HG02943 (cell line): ENCODE results near the gene NTNG2.
"Not testable (repeated sequence)": the region's sequence is repeated elsewhere in the genome, so short reads cannot be mapped to it uniquely, and the experiment has no call there.

Experiments used
- ATAC-seq: cut with Tn5 transposase; IDR thresholded peaks from one replicate; pipeline ENCODE4 v1.9.1; 2021; ENCODE audit warnings: mild to moderate bottlenecking, low read depth, moderate library complexity; ENCODE audit not compliant: unreplicated experiment

NTNG2 gene, protein sequence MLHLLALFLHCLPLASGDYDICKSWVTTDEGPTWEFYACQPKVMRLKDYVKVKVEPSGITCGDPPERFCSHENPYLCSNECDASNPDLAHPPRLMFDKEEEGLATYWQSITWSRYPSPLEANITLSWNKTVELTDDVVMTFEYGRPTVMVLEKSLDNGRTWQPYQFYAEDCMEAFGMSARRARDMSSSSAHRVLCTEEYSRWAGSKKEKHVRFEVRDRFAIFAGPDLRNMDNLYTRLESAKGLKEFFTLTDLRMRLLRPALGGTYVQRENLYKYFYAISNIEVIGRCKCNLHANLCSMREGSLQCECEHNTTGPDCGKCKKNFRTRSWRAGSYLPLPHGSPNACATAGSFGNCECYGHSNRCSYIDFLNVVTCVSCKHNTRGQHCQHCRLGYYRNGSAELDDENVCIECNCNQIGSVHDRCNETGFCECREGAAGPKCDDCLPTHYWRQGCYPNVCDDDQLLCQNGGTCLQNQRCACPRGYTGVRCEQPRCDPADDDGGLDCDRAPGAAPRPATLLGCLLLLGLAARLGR

DNA sequence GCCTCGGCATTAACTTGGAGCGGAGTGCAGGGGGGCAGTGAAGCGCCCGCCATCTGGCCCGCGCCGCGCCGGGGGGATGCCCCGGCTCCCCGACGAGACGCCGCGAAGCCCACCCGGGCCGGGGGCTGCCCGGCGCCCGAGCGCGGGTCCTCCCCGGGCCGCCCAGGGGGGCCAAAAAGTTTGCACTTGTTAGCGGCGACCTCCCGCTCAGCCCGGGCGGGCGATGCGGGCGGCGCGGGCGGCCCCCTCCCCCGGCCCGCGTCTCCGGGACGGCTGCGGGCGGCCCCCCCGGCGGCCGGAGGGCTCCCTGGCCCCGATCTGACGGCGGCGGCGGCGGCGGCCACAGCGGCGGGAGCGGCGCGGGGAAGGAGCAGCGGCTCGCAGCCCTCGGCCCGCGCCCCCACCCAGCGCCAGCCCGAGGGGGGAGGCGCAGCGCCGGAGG, at the start of gene NTNG2:
Gene NTNG2 (plus strand): TSS at position 316 of the 442 bp plus-strand sequence. CDS start 4,774 bp downstream, outside the sequence.
- no peak for ATAC-seq

DNA sequence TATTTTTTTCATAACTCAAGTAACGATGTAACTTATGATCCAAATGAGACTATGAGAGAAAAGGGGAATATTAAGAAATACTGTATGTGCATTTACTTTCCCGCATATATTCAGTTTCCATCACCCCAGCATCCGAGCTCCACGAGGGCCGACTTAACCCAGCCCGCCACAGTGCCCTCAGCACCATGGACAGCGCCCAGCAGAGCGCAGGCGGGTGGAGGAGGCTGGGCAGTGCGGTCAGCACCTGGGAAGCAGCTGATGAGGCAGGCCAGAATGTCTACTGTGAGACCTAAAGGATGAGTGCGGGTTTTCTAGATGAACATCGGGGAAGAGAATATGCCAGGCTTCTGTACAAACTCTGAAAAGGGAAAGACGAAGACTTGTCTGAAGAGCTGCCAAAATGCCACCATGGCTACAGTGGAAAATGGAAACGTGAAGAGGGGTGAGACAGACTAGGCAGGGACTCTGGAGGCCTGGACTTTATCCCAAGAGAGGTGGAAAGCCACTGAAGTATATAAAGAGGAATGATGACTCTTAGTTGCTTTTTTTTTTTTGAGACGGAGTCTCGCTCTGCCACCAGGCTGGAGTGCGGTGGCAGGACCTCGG, 47.7 kb upstream of the NTNG2 start:
- ATAC-seq: no peak

DNA sequence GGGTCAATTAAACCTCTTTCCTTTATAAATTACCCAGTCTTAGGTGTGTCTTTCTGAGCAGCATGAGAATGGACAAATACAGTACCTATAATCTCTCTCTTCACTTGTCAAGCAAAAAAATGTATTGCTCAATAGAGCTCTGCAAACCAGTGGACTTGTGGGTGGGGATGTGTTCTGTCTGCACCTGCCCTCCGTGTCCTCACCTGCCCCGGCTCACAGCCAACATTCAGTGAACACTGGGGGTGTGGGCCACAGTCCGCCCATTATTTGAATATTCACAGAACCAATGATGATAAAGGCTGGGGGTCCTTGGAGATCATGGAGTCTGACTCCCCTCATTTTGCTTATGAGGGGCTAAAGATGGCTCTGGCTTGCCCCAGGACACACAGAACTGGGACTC, 45.3 kb upstream of the NTNG2 start:
- no peak for ATAC-seq

DNA sequence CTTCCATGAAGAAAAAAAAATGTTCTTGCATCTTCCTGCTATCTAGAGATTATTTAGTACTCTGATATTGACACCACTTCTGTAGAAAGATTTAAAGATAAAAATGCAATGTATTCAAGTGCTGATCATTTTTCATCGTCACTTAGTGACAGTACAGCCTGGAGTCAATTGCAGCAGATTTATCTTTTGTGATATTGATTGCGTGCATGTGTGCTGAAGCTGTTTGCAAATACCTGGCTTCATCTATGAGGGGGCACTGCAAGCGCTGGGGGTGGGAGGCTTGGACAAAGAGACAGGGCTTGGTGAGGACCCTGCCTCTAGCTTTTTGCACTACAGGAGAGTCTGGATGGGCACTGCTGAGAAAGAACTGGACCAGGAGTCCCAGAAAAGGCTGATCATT, 44.2 kb upstream of the NTNG2 start:
- no peak for ATAC-seq

DNA sequence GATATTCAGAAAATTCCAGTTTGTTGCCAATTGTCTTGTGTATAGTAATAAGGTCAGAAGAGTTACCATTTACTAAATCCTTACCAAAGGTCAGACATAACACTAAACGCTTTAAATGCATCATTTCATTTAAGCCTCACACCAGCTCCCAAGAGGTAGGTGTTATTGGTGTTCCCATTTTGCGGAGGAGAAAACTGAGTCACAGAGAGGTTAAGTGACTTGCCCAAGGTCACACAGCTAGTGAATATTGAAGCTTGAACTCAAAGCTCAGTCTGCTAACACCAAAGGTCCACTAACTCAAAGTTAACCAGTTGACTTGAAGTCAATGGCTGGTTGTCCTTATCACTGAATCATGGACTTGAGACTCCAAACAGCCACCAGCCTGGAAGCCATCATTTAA, 40.8 kb upstream of the NTNG2 start:
- ATAC-seq: no peak

DNA sequence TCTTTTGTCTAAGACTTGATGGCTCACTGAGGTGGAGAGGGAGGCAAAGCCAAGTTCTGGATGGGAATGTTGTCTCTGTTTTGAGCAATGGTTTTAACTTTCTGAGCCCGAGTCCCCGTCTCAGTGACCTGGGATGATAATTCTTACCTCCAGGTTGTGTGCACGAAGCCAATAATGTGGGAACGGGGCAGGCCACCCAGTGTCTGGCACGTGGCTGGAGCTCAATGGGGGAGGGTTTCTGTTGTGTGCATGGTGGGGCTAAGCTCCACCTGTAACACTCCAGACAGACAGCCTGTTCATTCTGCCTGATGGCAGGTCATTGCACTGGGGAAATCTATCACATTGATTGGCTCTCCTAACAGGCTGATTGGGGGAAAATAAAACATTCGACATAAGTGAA, 37.1 kb upstream of the NTNG2 start:
- no peak for ATAC-seq

DNA sequence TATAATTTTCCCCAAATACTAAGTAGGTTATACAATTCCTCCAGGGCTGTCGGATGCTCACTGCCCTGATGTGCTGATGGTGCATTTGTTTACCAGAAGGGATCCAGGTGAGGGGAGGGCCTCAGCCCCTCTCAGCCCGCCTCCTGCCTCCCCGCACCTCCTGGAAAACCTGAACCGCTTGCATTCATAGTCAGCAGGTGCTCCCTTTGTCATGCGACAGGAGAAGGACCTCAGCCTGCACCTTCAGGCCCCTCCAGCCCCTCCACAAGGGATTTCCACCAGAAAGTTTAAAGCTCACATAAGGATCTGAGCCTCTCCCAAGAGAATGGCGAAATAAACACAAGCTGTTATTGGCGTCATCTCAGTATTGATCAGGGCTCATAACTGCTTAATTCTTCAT, 36.5 kb upstream of the NTNG2 start:
- ATAC-seq: no peak

DNA sequence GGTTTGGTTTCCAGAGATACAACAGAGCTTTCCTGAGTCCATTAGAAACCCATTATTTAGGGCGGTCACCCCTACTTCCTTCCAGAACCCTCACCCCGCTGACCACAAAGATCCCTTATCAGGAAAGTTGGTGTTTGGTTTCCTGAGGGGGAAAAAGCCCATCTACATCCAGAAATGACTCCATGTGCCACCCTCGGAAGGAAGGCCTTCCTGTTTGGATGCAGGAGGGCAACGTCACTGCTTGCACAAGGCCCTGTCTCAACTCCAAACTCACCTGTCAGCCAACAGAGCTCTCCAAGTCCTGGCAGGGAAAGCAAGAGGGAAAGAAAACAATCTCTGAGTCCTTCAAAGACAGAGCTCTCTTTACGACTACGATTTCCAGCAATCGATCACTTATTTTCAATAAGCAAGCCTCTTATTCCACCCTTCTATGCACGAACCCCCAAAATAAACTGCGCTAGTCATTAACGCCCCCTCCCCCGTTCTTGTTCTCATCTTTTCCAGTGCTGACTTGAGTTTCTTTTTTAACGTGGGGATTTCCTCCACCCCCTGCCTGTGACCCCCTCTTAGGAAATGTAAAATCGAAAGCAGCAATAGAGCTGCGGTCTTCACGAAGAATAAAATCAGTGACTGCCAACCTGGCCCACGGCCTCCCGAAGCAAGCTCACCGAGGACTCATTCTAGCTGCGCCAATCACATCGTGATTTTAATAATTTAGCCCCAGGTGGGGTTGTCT, 35.7 kb upstream of the NTNG2 start:
- no peak for ATAC-seq

DNA sequence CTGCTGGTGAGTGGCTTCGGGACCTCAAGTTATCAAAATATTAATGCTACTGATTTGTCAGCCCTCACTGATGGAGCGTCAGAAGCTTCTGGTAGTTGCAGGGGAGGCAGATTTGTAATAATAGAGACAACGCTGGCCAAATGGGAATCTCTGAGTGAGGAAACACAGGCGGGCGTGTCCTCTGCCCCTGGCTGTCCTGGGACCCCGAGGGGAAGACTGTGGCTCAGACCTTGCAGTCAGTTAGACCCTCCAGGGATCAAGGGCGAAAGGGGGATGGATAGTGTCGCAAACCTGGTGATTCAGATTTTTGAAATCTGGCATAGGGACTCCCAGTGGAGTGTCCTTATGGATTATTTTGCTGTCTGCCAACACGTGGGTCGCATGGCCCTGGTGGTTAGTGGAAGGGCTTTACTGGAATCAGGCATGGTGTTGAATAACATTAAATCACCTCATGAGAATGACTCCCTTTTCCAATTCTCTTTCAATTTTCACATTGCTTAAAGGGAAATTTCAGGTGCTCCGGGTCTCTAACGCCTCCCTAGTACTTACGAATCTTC, 35.1 kb upstream of the NTNG2 start:
- ATAC-seq: no peak

DNA sequence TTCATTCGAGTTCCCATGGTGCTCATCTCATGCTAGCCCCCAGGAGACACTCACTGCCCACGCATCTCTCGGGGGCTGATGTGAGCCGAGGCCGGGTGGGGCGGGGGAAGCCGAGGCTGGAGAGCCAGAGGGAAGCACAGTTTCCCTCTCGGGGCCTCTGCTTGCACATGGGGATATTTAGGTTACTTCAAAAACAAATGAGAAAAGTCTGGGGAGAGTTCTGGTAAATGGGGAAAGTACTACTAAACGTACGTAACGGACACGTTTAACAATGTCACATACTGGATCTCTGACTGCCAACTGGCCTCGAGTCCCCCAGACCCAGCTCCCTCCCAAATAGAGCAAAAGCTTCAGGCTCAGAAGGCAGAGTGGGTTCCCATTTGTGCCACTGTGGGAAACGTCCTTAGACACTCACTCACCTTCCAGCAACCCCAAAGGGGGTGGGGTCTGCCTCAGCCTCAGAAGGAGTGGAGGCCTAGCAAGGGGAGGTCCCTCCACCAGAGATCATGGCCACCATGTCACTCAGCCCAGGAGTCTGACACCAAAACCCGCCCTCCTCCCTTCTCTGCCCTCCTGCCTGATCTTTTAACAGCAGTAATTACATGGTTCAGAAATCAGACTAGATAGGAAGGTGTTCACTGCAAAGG, 33.8 kb upstream of the NTNG2 start:
- no peak for ATAC-seq

DNA sequence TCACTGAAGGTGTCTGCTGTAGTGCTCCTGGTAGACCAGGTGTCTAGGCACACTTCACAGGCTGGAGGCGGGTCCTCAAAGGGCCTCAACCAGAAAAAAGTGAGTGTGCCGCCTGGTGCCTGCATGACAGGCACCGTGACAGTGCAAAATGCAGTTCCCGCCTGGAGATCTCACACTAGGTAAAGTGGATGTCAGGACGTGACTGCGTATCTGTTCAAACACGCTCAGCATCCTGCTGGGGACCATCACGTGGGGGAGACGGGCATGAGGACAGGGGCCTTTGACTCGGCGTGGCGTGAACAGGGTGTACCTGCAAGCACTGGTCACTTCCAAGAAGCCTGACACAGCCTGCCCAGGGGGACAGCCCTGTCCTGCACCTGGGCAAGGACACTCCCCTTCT, 32.3 kb upstream of the NTNG2 start:
- no peak for ATAC-seq

DNA sequence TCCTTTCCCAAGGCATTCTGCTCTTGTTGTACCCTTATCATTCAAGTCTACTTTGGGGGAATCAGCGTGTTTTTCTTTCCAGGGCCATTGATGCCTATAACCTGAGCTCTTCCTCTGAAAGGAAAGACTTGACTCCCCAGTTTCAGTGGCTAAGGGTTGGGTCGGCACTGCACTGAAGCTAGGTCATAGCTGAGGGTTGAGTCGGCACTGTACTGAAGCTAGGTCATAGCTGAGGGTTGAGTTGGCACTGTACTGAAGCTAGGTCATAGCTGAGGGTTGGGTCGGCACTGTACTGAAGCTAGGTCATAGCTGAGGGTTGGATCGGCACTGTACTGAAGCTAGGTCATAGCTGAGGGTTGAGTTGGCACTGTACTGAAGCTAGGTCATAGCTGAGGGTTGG, 27.8 kb upstream of the NTNG2 start:
- ATAC-seq: not testable (repeated sequence)

DNA sequence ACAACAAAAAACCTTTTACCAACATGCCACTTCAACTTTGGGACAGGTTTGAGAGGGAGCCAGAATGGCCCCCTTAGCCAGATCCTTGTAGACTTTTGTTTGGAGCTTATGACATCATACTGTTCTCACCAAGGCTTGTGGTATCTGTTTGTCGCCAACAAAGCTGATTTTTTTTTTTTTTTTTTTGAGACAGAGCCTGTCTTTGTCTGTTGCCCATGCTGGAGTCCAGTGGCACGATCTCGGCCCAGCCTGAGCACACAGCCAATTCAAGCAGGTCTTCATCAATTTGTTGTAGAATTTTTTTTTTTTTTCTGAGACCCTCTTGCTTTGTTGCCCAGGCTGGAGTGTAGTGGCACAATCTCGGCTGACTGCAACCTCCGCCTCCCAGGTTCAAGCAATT, 26.4 kb upstream of the NTNG2 start:
- ATAC-seq: no peak

DNA sequence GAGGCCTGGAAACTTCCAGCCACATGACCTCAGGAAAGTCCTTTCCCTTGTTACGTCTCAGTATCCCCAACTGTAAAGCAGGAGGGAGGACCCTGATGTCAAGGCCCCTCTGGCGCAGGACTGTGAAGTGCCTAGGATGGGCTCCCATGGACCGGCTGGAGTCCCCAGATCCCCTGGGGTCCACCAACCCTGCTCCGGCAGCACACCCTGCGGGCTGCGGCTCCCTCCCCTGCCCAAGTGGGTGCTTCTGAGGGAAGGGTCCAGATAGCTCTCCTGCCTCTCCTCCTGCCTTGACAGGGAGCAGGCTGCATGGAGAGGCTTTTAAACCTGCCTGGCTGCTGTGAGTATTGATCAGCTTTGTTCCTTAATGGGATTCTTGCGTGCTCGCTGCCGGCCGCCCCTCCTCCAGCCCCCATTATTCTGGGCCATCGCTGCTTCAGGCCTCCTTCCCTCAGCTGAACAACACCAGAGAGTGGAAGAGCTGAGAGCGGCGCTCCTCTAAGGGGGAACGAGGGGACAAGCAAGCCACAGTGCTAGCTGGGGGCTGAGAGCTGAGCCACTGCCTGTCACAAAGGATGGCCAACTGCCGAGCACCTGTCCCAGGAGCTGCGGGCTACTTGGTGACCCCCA, 25.6 kb upstream of the NTNG2 start:
- no peak for ATAC-seq

DNA sequence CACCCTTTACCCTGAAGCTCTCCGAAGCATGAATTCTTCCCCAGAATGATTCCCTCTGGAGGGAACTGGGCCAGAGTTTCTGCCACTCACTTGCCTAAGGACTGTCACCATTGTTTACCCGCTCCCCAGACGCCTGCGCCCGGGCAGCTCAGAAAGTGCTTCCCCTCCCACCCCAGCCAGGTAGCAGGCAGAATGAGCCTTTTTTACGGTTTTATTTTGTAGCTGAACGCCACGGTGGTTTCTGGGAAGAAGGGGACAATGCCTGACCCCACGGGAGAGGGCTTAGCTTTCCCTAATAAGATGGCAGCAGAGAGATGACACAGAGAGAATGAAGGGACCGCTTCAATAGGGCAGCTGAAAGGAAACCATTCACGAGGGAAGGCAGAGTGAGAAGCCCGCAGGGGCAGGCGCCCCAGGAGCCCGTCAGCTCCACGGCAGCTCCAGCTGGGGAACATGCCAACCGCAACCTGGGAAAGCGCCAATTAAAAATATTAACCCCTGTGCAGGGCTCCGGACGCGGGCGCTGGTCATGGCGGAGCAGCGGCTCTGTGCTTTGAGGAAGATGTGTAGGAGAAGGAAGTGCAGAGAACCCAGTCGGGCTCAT, 20.4 kb upstream of the NTNG2 start:
- ATAC-seq: no peak

DNA sequence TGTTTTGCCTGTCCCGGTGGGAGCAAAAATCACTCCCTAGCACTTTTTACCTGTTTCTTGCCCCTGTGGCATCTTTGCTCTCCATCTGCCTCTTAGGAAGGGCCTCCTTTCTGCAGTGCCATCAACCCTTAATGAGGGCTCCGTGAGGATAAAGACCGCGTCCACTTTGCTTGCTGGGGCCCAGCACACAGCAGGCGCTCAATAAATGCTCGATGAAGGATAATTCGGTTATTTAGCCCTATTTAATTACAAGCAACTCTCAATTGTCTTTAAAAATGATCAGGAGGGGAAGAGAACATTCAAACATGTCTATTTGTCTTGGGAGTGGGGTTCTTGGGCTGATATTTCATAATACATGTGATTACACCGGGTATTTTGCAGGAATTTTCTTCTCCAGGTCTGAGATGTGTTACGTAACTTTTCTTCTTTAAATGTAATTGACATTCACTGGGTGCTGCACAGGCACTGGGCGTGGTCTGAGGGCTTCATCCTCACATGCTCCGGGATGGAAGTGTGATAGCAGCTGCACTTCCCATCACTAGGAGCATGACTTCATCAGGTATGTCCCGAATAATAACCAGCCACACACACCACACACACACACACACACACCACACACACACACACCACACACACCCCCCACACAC, 19.8 kb upstream of the NTNG2 start:
- ATAC-seq: no peak

DNA sequence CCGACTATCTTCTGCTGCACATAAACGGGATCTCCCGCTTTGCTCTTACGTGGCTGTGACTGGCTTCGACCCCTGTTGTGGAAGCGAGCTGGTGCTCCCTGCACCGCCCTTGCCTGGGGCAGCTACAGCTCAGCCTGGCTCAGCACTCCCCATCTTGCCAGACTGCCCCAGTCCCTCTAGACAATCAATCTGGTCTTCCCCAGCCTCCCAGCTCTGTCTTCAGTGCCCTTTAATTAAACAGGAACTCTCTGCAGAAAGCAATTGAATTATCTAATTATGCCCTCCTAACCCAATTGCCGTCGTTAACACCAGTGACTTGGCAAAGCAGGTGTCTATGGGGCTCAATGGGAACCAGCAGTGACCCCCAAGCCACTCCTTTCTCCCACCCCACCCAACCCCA, 18.9 kb upstream of the NTNG2 start:
- no peak for ATAC-seq

DNA sequence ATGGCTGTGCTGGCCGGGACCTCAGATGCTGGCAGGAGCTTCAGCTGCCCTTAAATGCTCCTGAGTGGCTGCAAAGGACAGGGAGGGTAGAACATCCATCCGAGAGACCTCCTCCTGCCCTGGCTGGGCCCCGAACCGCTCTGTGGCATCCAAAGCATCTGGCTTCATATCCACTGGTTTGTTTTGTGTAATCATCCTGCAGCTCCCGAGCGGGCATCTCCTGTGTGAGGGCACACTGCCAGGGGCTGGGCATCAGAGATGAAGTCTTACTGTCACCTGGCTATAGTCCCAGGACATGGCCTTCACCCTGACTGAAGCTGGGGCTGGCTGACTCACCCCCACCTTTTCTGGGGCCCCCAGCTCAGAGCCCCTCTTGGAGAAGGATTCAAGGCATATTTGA, 18.5 kb upstream of the NTNG2 start:
- ATAC-seq: no peak

DNA sequence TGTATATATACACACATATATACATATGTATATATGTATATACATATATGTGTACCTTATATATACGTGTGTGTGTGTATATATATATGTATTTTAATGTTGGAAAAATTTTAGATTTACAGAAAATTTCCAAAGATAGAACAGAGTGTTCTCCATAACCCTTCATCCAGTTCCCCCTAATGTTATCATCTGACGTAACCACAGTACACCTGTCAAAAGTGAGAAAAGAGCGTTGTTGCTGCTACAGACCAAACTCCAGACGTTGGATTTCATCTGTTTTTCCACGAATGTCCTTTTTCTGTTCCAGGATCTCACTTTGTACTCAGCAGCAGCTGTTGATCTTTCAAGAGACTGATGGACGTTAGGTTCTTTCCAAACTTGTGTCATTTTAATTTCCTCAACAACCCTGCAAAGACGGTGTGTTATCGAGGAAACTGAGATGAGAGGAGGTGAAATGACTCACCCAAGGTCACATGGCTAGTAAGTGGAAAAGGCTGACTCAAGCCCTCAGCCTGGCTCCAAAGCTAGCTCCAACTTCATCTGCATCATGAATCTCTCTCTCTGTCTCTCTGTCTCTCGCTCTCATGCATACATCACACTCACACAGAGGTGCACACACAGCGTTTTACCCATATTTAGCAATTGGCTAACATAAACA, 17.0 kb upstream of the NTNG2 start:
- no peak for ATAC-seq
